Astrocyte of the cerebellum (primary cell): ENCODE data around the gene ARHGEF28.

Experiments
- DNase-seq: peaks from one replicate; pipeline ENCODE4 v3.0.0-alpha.2; 2011; ENCODE audit warnings: low read depth
- H3K4me3 ChIP-seq: 2 replicates; pipeline ENCODE4 v1.5.1; 2011; ENCODE audit warnings: mild to moderate bottlenecking, low read depth, low read length, moderate library complexity
- CTCF ChIP-seq: IDR thresholded peaks from 2 replicates; pipeline ENCODE4 v1.5.1; 2012; ENCODE audit warnings: low read length, low read depth, moderate library complexity, mild to moderate bottlenecking; ENCODE audit errors: missing control alignments
- in situ Hi-C: cut with HindIII; loops from 2 replicates; pipeline ENCODE4 v1.10.0; 2017; ENCODE audit warnings: low sequenced_read_pairs

Gene ARHGEF28

GRCh38 chr5:73693573-73694061, 67.6 kb downstream of the ARHGEF28 start:
- peak; percentile 62 for TF ChIP-seq CTCF
- no peak for DNase-seq
- in situ Hi-C loops: no loop called here
- no peak overlapping the region for H3K4me3 ChIP-seq

GRCh38 chr5:73694089-73694488, 68.1 kb downstream of the ARHGEF28 start:
- TF ChIP-seq CTCF: no peak
- in situ Hi-C loops: no loop called here
- no peak overlapping the region for H3K4me3 ChIP-seq
- DNase-seq: no peak

GRCh38 chr5:73698011-73698410, 72.0 kb downstream of the ARHGEF28 start:
- no peak for DNase-seq
- TF ChIP-seq CTCF: no peak
- in situ Hi-C loops: loop anchor here (5.0 kb wide), 1 partner anchor 36 kb away; no protein-coding TSS in a partner anchor
- H3K4me3 ChIP-seq: no peak overlapping the region

GRCh38 chr5:73701566-73701965, 75.6 kb downstream of the ARHGEF28 start:
- TF ChIP-seq CTCF: no peak
- H3K4me3 ChIP-seq: no peak overlapping the region
- DNase-seq: no peak
- in situ Hi-C loops: no loop called here

GRCh38 chr5:73702534-73702933, 76.5 kb downstream of the ARHGEF28 start:
- DNase-seq: no peak
- H3K4me3 ChIP-seq: no peak overlapping the region
- in situ Hi-C loops: no loop called here
- no peak for TF ChIP-seq CTCF

GRCh38 chr5:73702951-73703350, 77.0 kb downstream of the ARHGEF28 start:
- TF ChIP-seq CTCF: no peak
- in situ Hi-C loops: no loop called here
- no peak for DNase-seq
- H3K4me3 ChIP-seq: no peak overlapping the region

- no peak overlapping the region for H3K4me3 ChIP-seq
- DNase-seq: no peak
- in situ Hi-C loops: no loop called here
- peak; percentile 6 for TF ChIP-seq CTCF
Observed at GRCh38 chr5:73705364-73705763, 79.4 kb downstream of the ARHGEF28 start.
